Stimulated activated CD4-positive, alpha-beta T cell treated with anti-CD3 and anti-CD28 coated beads, Interleukin-4, amount 100 ng/mL, for 4 hours (primary cell): ENCODE measurements around the gene TUBG1.
"Not testable (repeated sequence)": the region's sequence is repeated elsewhere in the genome, so short reads cannot be mapped to it uniquely, and the experiment has no call there.

Experiments used
- DNase-seq, 2 experiments: peaks; one replicate each; pipeline ENCODE4 v3.0.0-alpha.2; 2020

TUBG1 gene

GRCh38 chr17:42627032-42627764, 17.7 kb downstream of the TUBG1 start:
- DNase-seq, result not testable (repeated sequence)

- DNase-seq, result no peak
These were observed 20.0 kb downstream of the TUBG1 start for GRCh38 chr17:42629411-42630009.

GRCh38 chr17:42632949-42633444, 23.5 kb downstream of the TUBG1 start:
- DNase-seq, result no peak

- DNase-seq, result no peak
These were observed 30.1 kb downstream of the TUBG1 start for GRCh38 chr17:42639525-42640113.

- no peak for DNase-seq
These were observed 30.6 kb downstream of the TUBG1 start for GRCh38 chr17:42640121-42640520.

- no peak for DNase-seq
These were observed 32.9 kb downstream of the TUBG1 start for GRCh38 chr17:42642336-42642735.

GRCh38 chr17:42647778-42648177, 38.3 kb downstream of the TUBG1 start:
- no peak for DNase-seq

- no peak for DNase-seq
These were observed 41.9 kb downstream of the TUBG1 start for GRCh38 chr17:42651392-42651791.

- DNase-seq, result no peak
These were observed 44.0 kb downstream of the TUBG1 start for GRCh38 chr17:42653179-42654124.

- no peak for DNase-seq
These were observed 46.0 kb downstream of the TUBG1 start for GRCh38 chr17:42655528-42655927.

- no peak for DNase-seq
These were observed 48.5 kb downstream of the TUBG1 start for GRCh38 chr17:42657824-42658588.

- DNase-seq, result peak; percentile 79 to 82
These were observed 49.8 kb downstream of the TUBG1 start, which contains the start of gene TUBG2 for GRCh38 chr17:42659079-42659931. TSS of gene TUBG2 (plus strand) at chr17:42659284. CDS start at chr17:42659504, 220 bp downstream.

GRCh38 chr17:42659932-42660274, 50.4 kb downstream of the TUBG1 start:
- not testable (repeated sequence) for DNase-seq

- DNase-seq, result no peak
These were observed 51.3 kb downstream of the TUBG1 start for GRCh38 chr17:42660692-42661345.
